HepG2 (cell line): ENCODE data around the gene NKRF. TPM values are rescaled to one million over a fixed set of nuclear protein-coding genes. Genes with fewer than 3 reads are reported as not detected.
A peak's percentile ranks its signal among the peaks of the same experiment; 100 is the strongest.

Source experiments
- ATAC-seq: fragments of 200-7000 bp; cut with Tn5 transposase; 3 replicates; pipeline ENCODE4 v1.9.1; 2020; ENCODE audit warnings: mild to moderate bottlenecking, moderate library complexity
- BruUV-seq: library from RNA; stranded (reverse); fragments of 400-500 nt; replicated peaks from 2 replicates; lab custom pipeline; 2021; lab: Mats Ljungman, UMichigan
- CTCF ChIA-PET: fragments of 300-600 bp; formaldehyde crosslinking; extraction: SDS; loops from one replicate; lab custom pipeline; 2021; ENCODE audit warnings: low total read pairs, inconsistent platforms, low intra/inter-chr PET ratio; lab: Yijun Ruan, JAX
- POLR2A ChIA-PET: fragments of 350-600 bp; sonication (Branson Sonifier 250); formaldehyde crosslinking; loops from one replicate; lab custom pipeline; 2020; ENCODE audit warnings: antibody characterized with exemption, inconsistent platforms; lab: Yijun Ruan, JAX
- DNase-seq: peaks from one replicate; pipeline ENCODE4 v3.0.0-alpha.2; 2015; ENCODE audit warnings: low spot score
- FAIRE-seq: peaks from 3 replicates; lab custom pipeline; 2011; peaks lifted over from hg19 to GRCh38; lab: Jason Lieb, UNC
- H2AFZ ChIP-seq: one replicate; pipeline ENCODE4 v1.6.1; 2011; ENCODE audit warnings: low read length, inconsistent platforms
- H3K27ac ChIP-seq: fragments of 300-600 bp; 3 replicates; pipeline ENCODE4 v1.8.0; 2011; ENCODE audit warnings: mixed run types, mild to moderate bottlenecking, mixed read lengths, low read length, inconsistent platforms; ENCODE audit not compliant: insufficient read depth; ENCODE audit errors: extremely low read length
- H3K27me3 ChIP-seq, 2 experiments: fragments of 200-600 bp in 1 of 2; 2 replicates in 1 of 2; 3 replicates in 1 of 2; pipeline versions ENCODE4 v1.6.0 to v1.8.0; 2011; ENCODE audit warnings: low read length in 2 of 2, mild to moderate bottlenecking in 2 of 2, moderate library complexity in 2 of 2, inconsistent platforms in 1 of 2; ENCODE audit not compliant: insufficient read depth in 2 of 2, control insufficient read depth in 1 of 2
- H3K36me3 ChIP-seq, 2 experiments: fragments of 200-600 bp in 1 of 2; replicated peaks in 1 of 2; 2 replicates in 1 of 2; 3 replicates in 1 of 2; pipeline versions ENCODE4 v1.5.1 to v1.8.0; 2011; ENCODE audit warnings: low read length in 2 of 2, inconsistent platforms in 1 of 2; ENCODE audit not compliant: insufficient read depth in 2 of 2, control insufficient read depth in 1 of 2
- H3K4me1 ChIP-seq: 2 replicates; pipeline ENCODE4 v1.5.1; 2012; ENCODE audit warnings: low read length, inconsistent platforms; ENCODE audit not compliant: insufficient read depth
- H3K4me2 ChIP-seq: 2 replicates; pipeline ENCODE4 v1.6.0; 2011; ENCODE audit warnings: low read depth, low read length, inconsistent platforms
- H3K4me3 ChIP-seq, 3 experiments: fragments of 200-600 bp in 1 of 3; sonication (generic), shearing (Covaris generic) in 1 of 3; replicated peaks in 1 of 3; 2 replicates each; pipeline ENCODE4 v1.5.1; 2011 to 2016; ENCODE audit warnings: low read length in 3 of 3, inconsistent platforms in 2 of 3, low read depth in 2 of 3, mild to moderate bottlenecking in 2 of 3, control low read depth in 1 of 3, mixed read lengths in 1 of 3; ENCODE audit not compliant: insufficient read depth in 1 of 3
- H3K79me2 ChIP-seq: one replicate; pipeline ENCODE4 v1.6.1; 2011; ENCODE audit warnings: low read length, inconsistent platforms; ENCODE audit not compliant: insufficient read depth
- H3K9ac ChIP-seq: 2 replicates; pipeline ENCODE4 v1.6.0; 2011; ENCODE audit warnings: mild to moderate bottlenecking, low read depth, low read length, inconsistent platforms; ENCODE audit not compliant: insufficient read depth
- H3K9me3 ChIP-seq: 2 replicates; pipeline ENCODE4 v1.5.1; 2012; ENCODE audit warnings: mild to moderate bottlenecking, low read length
- H4K20me1 ChIP-seq: 2 replicates; pipeline ENCODE4 v1.6.0; 2011; ENCODE audit warnings: inconsistent platforms, mild to moderate bottlenecking, low read length, moderate library complexity; ENCODE audit not compliant: insufficient read depth
- AGO2 ChIP-seq: fragments of 200-400 bp; formaldehyde crosslinking; optimal IDR thresholded peaks from 2 replicates; pipeline ENCODE3; 2017; ENCODE audit warnings: mild to moderate bottlenecking, low read depth, low read length, moderate library complexity
- ASH2L ChIP-seq: fragments of 300-600, 200-600 bp; sonication (generic); IDR thresholded peaks from 2 replicates; pipeline ENCODE4 v1.7.0; 2017; ENCODE audit warnings: low read depth, mild to moderate bottlenecking, moderate library complexity, mixed read lengths, low read length; ENCODE audit not compliant: insufficient read length
- HDAC1 ChIP-seq: sonication (generic); formaldehyde crosslinking; IDR thresholded peaks from 2 replicates; pipeline ENCODE4 v1.5.1; 2020; ENCODE audit warnings: mild to moderate bottlenecking, missing genetic modification reagents
- HNRNPLL ChIP-seq: fragments of 200-400 bp; formaldehyde crosslinking; IDR thresholded peaks from 2 replicates; pipeline ENCODE4 v1.6.1; 2017; ENCODE audit warnings: mild to moderate bottlenecking, low read depth, low read length; ENCODE audit not compliant: poor library complexity, severe bottlenecking
- HOXA7 ChIP-seq: sonication (generic); formaldehyde crosslinking; IDR thresholded peaks from 2 replicates; pipeline ENCODE4 v1.8.1; 2022; ENCODE audit warnings: mild to moderate bottlenecking, missing genetic modification reagents, moderate library complexity
- NFKB2 ChIP-seq: sonication (generic); formaldehyde crosslinking; IDR thresholded peaks from 2 replicates; pipeline ENCODE4 v1.4.0; 2020; ENCODE audit warnings: missing genetic modification reagents, borderline replicate concordance
- NR2F2 ChIP-seq: IDR thresholded peaks from 2 replicates; pipeline ENCODE4 v1.6.1; 2012; ENCODE audit warnings: low read depth, inconsistent platforms, borderline replicate concordance
- PAX8 ChIP-seq: sonication (generic); formaldehyde crosslinking; IDR thresholded peaks from 2 replicates; pipeline ENCODE4 v1.8.0; 2022; ENCODE audit warnings: mild to moderate bottlenecking, missing genetic modification reagents, borderline replicate concordance
- RXRA ChIP-seq: sonication (generic); formaldehyde crosslinking; IDR thresholded peaks from 2 replicates; pipeline ENCODE4 v1.5.1; 2020; ENCODE audit warnings: missing genetic modification reagents
- UBTF ChIP-seq: sonication (generic); formaldehyde crosslinking; IDR thresholded peaks from 2 replicates; pipeline ENCODE4 v1.4.0; 2020; ENCODE audit warnings: mild to moderate bottlenecking, missing genetic modification reagents
- ZNF33B ChIP-seq: sonication (generic); formaldehyde crosslinking; IDR thresholded peaks from 2 replicates; pipeline ENCODE4 v1.5.1; 2020; ENCODE audit warnings: mild to moderate bottlenecking, missing genetic modification reagents
- ZNF615 ChIP-seq: sonication (generic); formaldehyde crosslinking; IDR thresholded peaks from 2 replicates; pipeline ENCODE4 v1.5.0; 2020; ENCODE audit warnings: mild to moderate bottlenecking, missing genetic modification reagents, borderline replicate concordance
- ZNF788 ChIP-seq: sonication (generic); formaldehyde crosslinking; IDR thresholded peaks from 2 replicates; pipeline ENCODE4 v1.5.0; 2020; ENCODE audit warnings: mild to moderate bottlenecking, missing genetic modification reagents, borderline replicate concordance
- WGBS: methylation state at CpG from one replicate; pipeline ENCODE4 v1.1.6; 2017; ENCODE audit warnings: low lambda C conversion rate; 5-methylcytosine and 5-hydroxymethylcytosine counted together
- in situ Hi-C: cut with HindIII; loops from 2 replicates; pipeline ENCODE4 v1.10.0; 2017; ENCODE audit warnings: low pct_unique_long_range_greater_than_20kb; ENCODE audit not compliant: extremely low pct_ligation_motif_present
- intact Hi-C: fragments of 100-400 bp; cut with micrococcal nuclease; formaldehyde crosslinking; loops from one replicate; pipeline ENCODE4 v1.10.0; 2022; ENCODE audit not compliant: unreplicated experiment
- polyA plus RNA-seq, 8 experiments: library from polyadenylated mRNA; depleted of rRNA in 3 of 8; stranded (reverse) in 7 of 8; unstranded in 1 of 8; fragments of >200 nt; fragmentation: Illumina TruSeq in 4 of 8; extraction: Trizol in 4 of 8; gene quantifications; 2 replicates each; pipeline versions ENCODE4 v1.2.1 to v1.2.3, GENCODE V29; 2011 to 2016; ENCODE audit warnings: low read depth in 4 of 8, missing spikeins in 1 of 8, mixed read lengths in 1 of 8; ENCODE audit not compliant: insufficient read depth in 1 of 8
- total RNA-seq, 5 experiments: library from RNA; depleted of rRNA; stranded (reverse); fragments of >200 nt; fragmentation: Illumina TruSeq; extraction: Trizol; gene quantifications; 2 replicates each; pipeline ENCODE4 v1.2.3, GENCODE V29; 2016; ENCODE audit warnings: low read depth in 1 of 5
- TF ChIP-seq, protein P1 (sequence below): sonication (generic); formaldehyde crosslinking; IDR thresholded peaks from 2 replicates; pipeline ENCODE4 v1.4.0; 2020; ENCODE audit warnings: missing genetic modification reagents
- TF ChIP-seq, protein P2 (sequence below): sonication (generic); formaldehyde crosslinking; IDR thresholded peaks from 2 replicates; pipeline ENCODE4 v1.5.0; 2020; ENCODE audit warnings: missing genetic modification reagents, mild to moderate bottlenecking, borderline replicate concordance
- TF ChIP-seq, protein P3 (sequence below): sonication (generic); formaldehyde crosslinking; IDR thresholded peaks from 2 replicates; pipeline ENCODE4 v1.5.0; 2020; ENCODE audit warnings: mild to moderate bottlenecking, missing genetic modification reagents, moderate library complexity

NKRF gene
- total and polyA plus RNA-seq, 2 of the 13 experiments (the other 11 are each of a cell fraction or from before 2014, with no cell fraction given): 3.3 to 6.0 TPM

- Histone ChIP-seq H3K4me2 (peak overlapping the region; percentile 88), H4K20me1 (0 out of 2 replicates have a peak, but pooled peaks cover 6% of the 10 kb centered on the region), H3K27me3 (no peaks in the 10 kb centered on the region), H3K9me3 (no peaks in the 10 kb centered on the region), H3K27ac (peak overlapping the region; percentile 83), H3K36me3 (no peaks in the 10 kb centered on the region), H3K9ac (peak overlapping the region; percentile 90), H3K79me2 (peaks cover 40% of the 10 kb centered on the region), H3K4me3 (peak overlapping the region; percentile 76 to 89 (median 82)), H2AFZ (no peak overlapping the region), H3K4me1 (peaks cover 26% of the 10 kb centered on the region)
- in situ Hi-C loops (no loop called here), intact Hi-C loops (no loop called here)
- under 1% methylated on average over 13 of the region's 68 CpGs for WGBS
- FAIRE-seq: peak; percentile 37
- DNase-seq: peak; percentile 3
- POLR2A ChIA-PET: interaction anchor here (0.7 to 1.3 kb wide), 4 partner anchors 31 to 186 kb away, joined by 3 to 4 read pairs (median 3); partner anchors contain the start of genes RPL39 and UBE2A
- peak; percentile 81 for ATAC-seq
- BruUV-seq: no TSS peak
- CTCF ChIA-PET: no interaction called here
- TF ChIP-seq ZNF788 (CRISPR knock-in tag) (0 out of 2 replicates have a peak, but pooled peaks have one; percentile 16), NR2F2 (no peak), HDAC1 (CRISPR knock-in tag) (peak; percentile 11; the same call in 1 of the 2 replicates), ASH2L (peak; percentile 46), AGO2 (peak; percentile 42), NFKB2 (peak; percentile 43; the same call in 1 of the 2 replicates), UBTF (CRISPR knock-in tag) (peak; percentile 44; the same call in 1 of the 2 replicates), ZNF615 (no peak), HNRNPLL (peak; percentile 11), RXRA (CRISPR knock-in tag) (no peak), ZNF33B (CRISPR knock-in tag) (no peak), HOXA7 (CRISPR knock-in tag) (no peak), PAX8 (CRISPR knock-in tag) (0 out of 2 replicates have a peak, but pooled peaks have one; percentile 48)
- TF ChIP-seq, protein P1, sequence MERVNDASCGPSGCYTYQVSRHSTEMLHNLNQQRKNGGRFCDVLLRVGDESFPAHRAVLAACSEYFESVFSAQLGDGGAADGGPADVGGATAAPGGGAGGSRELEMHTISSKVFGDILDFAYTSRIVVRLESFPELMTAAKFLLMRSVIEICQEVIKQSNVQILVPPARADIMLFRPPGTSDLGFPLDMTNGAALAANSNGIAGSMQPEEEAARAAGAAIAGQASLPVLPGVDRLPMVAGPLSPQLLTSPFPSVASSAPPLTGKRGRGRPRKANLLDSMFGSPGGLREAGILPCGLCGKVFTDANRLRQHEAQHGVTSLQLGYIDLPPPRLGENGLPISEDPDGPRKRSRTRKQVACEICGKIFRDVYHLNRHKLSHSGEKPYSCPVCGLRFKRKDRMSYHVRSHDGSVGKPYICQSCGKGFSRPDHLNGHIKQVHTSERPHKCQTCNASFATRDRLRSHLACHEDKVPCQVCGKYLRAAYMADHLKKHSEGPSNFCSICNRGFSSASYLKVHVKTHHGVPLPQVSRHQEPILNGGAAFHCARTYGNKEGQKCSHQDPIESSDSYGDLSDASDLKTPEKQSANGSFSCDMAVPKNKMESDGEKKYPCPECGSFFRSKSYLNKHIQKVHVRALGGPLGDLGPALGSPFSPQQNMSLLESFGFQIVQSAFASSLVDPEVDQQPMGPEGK: peak; percentile 79
- TF ChIP-seq, protein P2, sequence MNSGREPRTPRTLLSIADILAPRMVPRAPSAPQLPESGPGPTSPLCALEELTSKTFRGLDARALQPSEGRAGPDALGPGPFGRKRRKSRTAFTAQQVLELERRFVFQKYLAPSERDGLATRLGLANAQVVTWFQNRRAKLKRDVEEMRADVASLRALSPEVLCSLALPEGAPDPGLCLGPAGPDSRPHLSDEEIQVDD: no peak
- TF ChIP-seq, protein P3, sequence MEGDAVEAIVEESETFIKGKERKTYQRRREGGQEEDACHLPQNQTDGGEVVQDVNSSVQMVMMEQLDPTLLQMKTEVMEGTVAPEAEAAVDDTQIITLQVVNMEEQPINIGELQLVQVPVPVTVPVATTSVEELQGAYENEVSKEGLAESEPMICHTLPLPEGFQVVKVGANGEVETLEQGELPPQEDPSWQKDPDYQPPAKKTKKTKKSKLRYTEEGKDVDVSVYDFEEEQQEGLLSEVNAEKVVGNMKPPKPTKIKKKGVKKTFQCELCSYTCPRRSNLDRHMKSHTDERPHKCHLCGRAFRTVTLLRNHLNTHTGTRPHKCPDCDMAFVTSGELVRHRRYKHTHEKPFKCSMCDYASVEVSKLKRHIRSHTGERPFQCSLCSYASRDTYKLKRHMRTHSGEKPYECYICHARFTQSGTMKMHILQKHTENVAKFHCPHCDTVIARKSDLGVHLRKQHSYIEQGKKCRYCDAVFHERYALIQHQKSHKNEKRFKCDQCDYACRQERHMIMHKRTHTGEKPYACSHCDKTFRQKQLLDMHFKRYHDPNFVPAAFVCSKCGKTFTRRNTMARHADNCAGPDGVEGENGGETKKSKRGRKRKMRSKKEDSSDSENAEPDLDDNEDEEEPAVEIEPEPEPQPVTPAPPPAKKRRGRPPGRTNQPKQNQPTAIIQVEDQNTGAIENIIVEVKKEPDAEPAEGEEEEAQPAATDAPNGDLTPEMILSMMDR (CRISPR knock-in tag): peak; percentile 4; the same call in 1 of the 2 replicates
Measured at GRCh38 chrX:119605464-119606279, 552 bp downstream of the NKRF start.
